Stimulated activated CD8-positive, alpha-beta memory T cell treated with anti-CD3 and anti-CD28 coated beads, Interleukin-12 subunit alpha, Interleukin-12 subunit beta, amount 100 ng/mL, for 4 hours (primary cell): ENCODE measurements around the gene ZNF532.
"Not testable (repeated sequence)": the region's sequence is repeated elsewhere in the genome, so short reads cannot be mapped to it uniquely, and the experiment has no call there.

ENCODE experiments used
- DNase-seq: peaks from one replicate; pipeline ENCODE4 v3.0.0-alpha.2; 2020; ENCODE audit warnings: low read depth

ZNF532 gene

GRCh38 chr18:58864146-58865032, at the start of gene ZNF532:
Gene ZNF532, plus strand, starts transcription at chr18:58864877. CDS start in a region left out here.
- no peak for DNase-seq

GRCh38 chr18:58819051-58819450, 45.6 kb upstream of the ZNF532 start:
- DNase-seq = no peak

- DNase-seq = no peak
These were observed 44.4 kb upstream of the ZNF532 start for GRCh38 chr18:58820251-58820650.

GRCh38 chr18:58822944-58823343, 41.7 kb upstream of the ZNF532 start:
- DNase-seq = no peak

- no peak for DNase-seq
These were observed 41.3 kb upstream of the ZNF532 start for GRCh38 chr18:58823412-58823811.

- not testable (repeated sequence) for DNase-seq
These were observed 37.8 kb upstream of the ZNF532 start for GRCh38 chr18:58826926-58827325.

GRCh38 chr18:58827428-58827827, 37.2 kb upstream of the ZNF532 start:
- no peak for DNase-seq

GRCh38 chr18:58827886-58828285, 36.8 kb upstream of the ZNF532 start:
- DNase-seq = no peak

- no peak for DNase-seq
These were observed 36.1 kb upstream of the ZNF532 start for GRCh38 chr18:58828399-58829121.

- no peak for DNase-seq
These were observed 35.4 kb upstream of the ZNF532 start for GRCh38 chr18:58829263-58829662.

GRCh38 chr18:58829886-58830285, 34.8 kb upstream of the ZNF532 start:
- DNase-seq = not testable (repeated sequence)

- DNase-seq = no peak
These were observed 33.1 kb upstream of the ZNF532 start for GRCh38 chr18:58831606-58832005.

GRCh38 chr18:58838165-58838860, 26.4 kb upstream of the ZNF532 start:
- DNase-seq = no peak

- DNase-seq = no peak
These were observed 25.7 kb upstream of the ZNF532 start for GRCh38 chr18:58838946-58839345.

- DNase-seq = no peak
These were observed 21.5 kb upstream of the ZNF532 start for GRCh38 chr18:58842978-58843687.

- DNase-seq = no peak
These were observed 21.0 kb upstream of the ZNF532 start for GRCh38 chr18:58843688-58844035.

- no peak for DNase-seq
These were observed 19.8 kb upstream of the ZNF532 start for GRCh38 chr18:58844871-58845270.

GRCh38 chr18:58845928-58846724, 18.6 kb upstream of the ZNF532 start:
- DNase-seq = no peak

GRCh38 chr18:58847383-58848071, 17.1 kb upstream of the ZNF532 start:
- DNase-seq = no peak

- DNase-seq = no peak
These were observed 16.0 kb upstream of the ZNF532 start for GRCh38 chr18:58848685-58849084.
